NOMO-1 treated with DMSO at 0.1 percent for 48 hours (cell line): Measurements from ENCODE around the gene TECRL.

ENCODE experiments used
- DNase-seq: peaks from one replicate; lab custom pipeline; 2025; ENCODE audit not compliant: unreplicated experiment; lab: John Stamatoyannopoulos, UW

The TECRL gene

DNA sequence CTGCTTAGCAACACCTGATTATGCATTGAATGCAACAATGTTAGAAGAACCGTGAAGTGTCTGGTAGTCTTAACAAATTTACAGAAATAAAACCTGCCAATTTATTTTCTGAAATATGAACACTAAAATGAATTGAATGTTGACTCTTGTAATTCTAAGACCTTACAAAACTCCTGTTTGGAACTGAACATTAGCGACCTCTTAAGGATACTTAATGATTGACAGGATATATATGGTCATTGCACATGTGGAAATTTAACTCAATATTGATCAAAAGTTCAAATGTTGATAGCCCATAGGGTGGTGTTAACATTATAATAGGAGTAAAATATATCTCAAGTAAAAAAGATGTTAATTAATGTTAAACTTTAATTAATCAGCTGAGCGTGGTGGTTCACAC lies 79.1 kb downstream of the TECRL start:
- no peak for DNase-seq

GRCh38 chr4:64327237-64327636 lies 82.0 kb downstream of the TECRL start:
- DNase-seq: no peak

DNA sequence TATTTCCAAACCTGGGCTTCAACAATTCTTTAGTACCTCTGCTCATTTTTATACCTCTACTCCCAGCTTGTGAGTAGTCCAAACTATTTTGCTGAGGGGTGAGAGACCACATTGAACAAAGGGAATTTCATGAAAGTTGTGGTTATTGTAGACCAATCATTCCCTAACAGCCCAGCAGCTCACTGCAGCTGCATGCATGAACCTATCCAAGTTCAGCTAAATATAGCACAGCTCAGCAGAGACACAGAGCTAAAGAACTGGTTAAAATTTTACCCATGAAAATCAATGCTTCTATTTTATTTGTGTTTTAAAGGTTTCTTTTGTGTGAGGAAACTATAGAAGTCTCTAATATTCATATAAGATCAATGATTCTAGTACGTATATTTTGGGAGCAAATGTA lies 82.7 kb downstream of the TECRL start:
- DNase-seq: no peak

DNA sequence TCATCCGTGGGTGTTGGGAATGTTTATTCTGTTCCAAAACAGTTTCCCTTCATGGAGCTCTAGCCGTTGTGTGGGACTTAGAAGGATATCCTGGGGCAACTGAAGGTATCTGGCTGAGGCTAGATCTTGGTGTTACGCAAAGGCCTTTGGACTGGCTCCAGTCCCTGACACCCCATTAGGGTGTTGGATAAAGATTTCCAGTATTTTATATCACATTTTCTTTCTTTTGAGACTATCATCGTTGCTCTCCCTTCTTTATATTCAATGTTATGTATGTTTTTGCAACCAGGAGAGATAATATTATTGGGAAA lies 103.0 kb downstream of the TECRL start:
- DNase-seq: no peak

DNA sequence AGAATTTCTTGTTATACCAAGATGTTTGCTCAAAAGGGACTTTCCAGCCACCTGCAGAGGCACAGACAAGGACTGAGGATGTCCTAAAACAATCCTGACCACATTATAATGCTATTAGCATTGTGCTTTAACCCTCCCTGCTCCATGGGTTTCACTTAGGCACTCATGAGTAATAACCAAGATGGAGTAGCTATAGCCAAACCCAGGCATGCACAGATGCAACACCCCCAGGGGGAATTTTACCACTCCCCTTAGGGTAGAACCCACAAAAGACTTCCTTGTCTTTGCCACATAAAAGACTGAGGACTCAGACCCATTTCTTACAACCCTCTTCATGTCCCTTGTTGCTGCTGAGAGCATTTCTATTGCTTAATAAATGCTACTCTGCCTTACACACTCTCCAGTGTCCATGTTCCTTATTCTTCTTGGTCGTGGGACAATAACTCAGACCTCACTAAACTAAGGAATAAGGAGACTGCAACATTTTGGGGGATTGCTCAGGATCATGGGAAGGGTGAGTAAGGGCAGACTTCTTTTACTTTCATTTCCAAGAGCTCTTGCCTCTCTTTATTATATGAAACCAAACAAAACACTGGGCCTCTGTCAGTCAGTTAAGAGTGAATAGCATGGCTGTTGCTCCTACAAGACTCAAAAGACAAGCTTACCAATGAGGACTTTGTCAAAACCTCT lies 103.5 kb downstream of the TECRL start:
- DNase-seq: no peak

- DNase-seq: no peak
These were observed 136.8 kb downstream of the TECRL start for GRCh38 chr4:64272432-64272831.

DNA sequence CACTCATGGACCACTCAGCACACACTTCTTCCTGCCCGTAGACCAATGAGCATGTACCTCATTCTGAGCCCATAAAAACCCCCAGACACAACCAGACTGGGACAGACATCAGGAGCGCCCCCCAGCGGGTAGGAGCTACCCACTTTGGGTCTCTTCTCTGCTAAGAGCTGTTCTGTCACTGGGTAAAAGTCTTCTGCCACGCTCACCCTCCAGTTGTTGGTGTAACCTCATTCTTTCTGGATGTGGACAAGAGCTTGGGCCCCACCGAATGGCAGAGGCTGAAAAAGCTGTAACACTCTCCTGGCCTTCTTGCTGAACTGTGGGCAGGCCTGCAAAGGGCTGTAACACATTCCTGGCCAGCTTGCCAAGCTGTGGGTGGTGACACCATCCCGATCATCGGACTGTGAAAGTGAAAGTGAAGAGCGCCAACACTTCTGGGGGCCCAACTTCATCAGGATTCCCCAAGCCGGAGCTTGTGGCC lies 137.6 kb downstream of the TECRL start:
- DNase-seq: no peak

DNA sequence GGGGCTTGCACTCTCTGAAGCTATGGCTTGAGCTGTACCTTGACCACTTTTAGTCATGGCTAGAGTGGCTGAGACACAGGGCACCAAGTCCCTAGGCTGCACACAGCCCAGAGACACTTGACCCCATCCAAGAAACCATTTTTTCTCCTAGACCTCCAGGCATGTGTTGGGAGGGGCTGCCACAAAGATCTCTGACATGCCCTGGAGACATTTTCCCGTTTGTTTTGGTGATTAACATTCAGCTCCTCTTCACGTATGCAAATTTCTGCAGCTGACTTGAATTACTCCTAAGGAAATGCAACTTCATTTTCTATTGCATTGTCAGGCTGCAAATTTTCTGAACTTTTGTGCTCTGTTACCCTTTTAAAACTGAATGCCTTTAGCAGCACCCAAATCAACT lies 142.6 kb downstream of the TECRL start:
- DNase-seq: no peak

- no peak for DNase-seq
These were observed 143.0 kb downstream of the TECRL start for GRCh38 chr4:64266263-64266662.

DNA sequence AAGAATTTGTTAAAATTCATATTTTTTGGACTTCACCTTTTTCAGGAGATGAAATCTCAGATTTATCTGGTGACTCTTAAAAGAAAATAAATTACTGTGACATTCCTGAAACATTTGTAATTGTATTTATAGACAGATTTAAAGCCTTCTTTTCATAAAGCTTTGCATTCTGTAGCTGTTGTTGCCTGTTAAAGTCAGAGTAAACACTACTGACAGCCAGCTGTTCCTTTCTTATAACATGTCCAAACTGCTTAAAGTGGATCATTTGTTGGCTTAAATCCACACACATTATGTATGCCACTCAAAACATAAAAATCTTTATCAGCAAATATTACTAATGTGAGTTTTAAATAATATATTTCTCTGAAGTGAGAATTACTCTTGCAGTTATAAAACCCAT lies 157.5 kb downstream of the TECRL start:
- no peak for DNase-seq

GRCh38 chr4:64250488-64250887 lies 158.8 kb downstream of the TECRL start:
- DNase-seq: no peak

DNA sequence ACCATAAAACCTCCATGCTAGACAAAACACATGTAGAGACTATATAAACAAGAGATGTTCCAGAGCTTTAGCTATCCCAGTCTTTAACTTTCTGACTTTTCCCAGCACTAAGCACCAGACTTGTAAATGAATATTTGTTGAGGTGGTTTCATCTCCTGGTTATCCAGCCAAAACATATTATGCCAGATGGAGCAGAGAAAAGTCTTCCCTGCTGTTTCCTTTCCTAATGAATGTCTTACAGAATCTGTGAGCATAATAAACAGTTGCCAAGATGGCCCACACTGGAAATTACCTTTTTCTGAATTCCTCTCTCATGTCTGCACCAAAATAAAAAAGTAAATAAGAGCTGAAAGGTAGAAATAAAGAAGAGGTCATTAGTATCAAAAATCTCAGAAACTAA lies 159.2 kb downstream of the TECRL start:
- DNase-seq: no peak

- no peak for DNase-seq
These were observed 161.1 kb downstream of the TECRL start for GRCh38 chr4:64248186-64248585.

GRCh38 chr4:64230709-64231310 lies 178.4 kb downstream of the TECRL start:
- no peak for DNase-seq
